ENCODE measurements around the gene SOCS4.
"Not testable (repeated sequence)": the region's sequence is repeated elsewhere in the genome, so short reads cannot be mapped to it uniquely, and the experiment has no call there.

SOCS4 gene, protein sequence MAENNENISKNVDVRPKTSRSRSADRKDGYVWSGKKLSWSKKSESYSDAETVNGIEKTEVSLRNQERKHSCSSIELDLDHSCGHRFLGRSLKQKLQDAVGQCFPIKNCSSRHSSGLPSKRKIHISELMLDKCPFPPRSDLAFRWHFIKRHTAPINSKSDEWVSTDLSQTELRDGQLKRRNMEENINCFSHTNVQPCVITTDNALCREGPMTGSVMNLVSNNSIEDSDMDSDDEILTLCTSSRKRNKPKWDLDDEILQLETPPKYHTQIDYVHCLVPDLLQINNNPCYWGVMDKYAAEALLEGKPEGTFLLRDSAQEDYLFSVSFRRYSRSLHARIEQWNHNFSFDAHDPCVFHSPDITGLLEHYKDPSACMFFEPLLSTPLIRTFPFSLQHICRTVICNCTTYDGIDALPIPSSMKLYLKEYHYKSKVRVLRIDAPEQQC

DNA sequence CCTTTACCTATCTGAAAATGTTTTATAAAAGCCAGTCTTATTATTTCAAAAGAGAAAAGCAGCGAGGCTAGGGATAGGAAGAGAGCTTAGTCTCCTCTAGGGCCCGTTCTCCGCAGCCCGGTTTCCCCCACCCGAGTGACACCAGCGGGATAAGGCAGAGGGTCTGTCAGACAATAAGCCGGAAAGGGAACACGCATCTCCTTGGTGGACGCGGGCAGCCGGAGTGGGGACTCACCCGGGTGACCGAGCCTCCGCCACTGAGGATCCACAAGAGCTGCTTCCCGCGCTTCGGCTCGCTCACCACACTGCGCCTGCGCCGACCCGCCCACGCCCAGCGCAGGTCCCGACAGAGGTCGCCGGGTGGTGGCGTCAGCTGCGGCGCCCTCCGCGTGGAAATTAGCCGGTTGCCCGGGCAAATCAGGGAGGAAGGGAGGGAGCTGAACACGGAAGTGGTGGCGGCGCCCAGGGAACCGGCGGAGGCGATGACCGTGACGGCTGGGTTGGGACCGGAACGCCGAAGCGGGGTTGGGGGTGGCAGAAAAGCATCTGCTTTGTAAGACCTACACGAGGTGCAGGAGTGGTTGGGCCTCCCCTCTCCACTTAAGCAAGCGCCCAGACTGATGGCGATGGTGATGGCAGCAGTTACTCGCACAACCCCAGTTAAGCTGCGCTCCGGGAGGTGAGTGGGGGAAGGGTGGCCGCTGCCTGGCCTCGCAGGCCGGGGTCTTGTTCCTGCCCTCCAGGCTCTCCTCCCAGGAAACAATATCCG lies at the start of gene SOCS4, which contains the start of gene WDHD1:
SOCS4 (plus strand) TSS at position 444 of the 769 bp plus-strand sequence. CDS start 15,806 bp downstream, outside the sequence.
WDHD1 (minus strand) TSS at position 307 of the 769 bp plus-strand sequence. CDS start 312 bp downstream, outside the sequence.
- peak; percentile 99 for DNase-seq

DNA sequence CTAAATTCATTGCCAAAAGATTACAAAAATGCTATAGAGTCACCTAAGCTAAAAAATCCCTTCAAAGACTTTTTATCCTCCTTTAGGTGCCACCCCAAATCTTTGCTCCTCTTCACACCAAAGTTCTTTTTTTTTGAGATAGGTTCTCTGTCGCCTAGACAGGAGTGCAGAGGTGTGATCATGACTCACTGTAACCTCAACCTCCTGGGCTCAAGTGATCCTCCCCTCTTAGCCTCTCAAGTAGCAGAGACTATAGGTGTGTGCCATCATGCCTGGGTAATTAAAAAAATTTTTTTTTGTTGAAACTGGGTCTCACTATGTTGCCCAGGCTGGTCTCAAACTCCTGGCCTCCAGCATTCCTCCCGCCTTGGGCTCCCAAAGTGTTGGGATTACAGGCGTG lies 48.0 kb upstream of the SOCS4 start:
- no peak for DNase-seq

DNA sequence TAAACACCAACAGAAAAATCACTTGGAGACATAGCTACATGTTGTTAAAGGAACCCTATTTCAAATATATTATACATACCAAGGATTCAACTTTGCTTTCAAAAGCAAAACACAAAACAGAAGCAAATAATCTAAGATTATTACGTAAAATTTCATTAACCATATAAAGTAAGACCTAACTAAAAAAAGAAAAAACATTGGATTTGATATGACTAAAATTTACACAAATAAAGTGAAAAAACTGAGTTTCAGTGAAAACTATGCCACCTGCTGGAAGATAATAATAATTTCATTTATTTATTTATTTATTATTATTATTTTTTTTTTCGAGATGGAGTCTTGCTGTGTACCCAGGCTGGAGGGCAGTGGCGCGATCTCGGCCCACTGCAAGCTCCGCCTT lies 45.3 kb upstream of the SOCS4 start:
- DNase-seq: no peak

DNA sequence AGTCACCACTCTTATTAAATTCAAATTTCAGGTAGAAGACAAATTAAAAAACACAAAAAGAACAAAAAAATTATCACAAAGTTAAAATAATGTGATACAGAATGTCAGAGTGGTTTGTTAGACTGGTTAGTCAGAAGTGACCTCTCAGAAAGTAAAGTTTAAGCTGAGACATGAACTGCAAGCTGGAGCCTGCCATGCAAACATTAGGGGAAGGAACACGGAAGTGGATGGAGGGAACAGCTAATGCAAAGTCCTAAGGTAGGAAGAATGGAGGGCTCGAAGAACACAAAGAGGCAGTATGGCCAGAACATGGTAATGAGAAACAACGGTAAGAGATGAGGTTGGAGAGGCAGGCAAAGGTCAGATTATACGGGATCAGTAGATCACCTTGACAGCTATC lies 41.9 kb upstream of the SOCS4 start:
- DNase-seq: no peak

DNA sequence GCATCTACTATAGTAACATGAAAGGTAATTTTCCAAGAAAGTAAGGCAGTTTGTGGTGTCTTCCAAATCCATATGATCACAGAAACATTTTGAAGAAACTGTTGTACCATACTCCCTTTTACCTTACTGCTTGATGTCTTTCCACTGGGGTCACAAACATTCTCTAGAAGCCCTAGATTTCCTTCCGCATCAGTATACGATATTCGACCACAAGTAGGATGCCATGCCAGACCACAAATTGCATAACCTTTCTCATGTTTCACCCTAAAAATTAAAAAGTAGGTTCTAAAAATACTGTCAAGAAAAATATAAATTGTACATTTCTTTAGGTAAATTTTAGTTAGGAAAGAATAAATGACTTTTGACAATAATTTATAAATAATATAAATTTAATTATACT lies 26.7 kb upstream of the SOCS4 start:
- no peak for DNase-seq

DNA sequence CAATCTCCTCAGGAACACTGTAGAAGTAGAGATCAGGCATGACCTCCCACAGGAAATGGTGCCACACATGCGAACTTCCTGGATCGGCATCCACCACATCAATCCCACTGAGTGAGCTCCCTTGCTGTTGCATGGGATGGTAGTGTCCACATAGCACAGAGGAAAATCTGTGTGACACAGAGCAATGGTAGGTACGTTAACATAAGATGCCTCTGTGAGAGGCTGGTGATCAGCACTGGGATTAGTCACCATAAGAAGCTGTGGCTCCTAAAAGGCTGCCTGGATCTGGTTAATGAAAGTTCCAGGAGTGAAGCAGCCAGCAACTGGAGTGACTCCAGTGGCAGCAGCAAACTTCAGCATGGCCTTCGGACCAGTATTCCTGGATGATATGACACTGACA lies 22.0 kb upstream of the SOCS4 start:
- DNase-seq: no peak

DNA sequence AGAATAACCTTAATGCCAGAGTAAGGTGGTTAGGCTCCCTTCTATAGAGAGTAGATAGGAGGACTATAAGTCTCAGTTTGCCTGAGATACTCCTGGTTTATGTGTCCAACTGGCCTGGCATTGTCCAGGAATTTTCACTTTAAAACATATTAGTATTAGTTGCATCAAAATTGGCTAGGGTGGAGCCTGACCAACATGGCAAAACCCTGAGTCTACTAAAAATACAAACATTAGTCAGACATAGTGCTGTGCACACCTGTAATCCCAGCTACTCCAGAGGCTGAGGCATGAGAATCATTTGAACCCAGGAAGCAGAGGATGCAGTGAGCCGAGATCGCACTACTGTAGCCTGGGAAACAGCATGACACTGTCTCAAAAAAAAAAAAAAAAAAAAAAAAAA lies 12.0 kb upstream of the SOCS4 start:
- no peak for DNase-seq

DNA sequence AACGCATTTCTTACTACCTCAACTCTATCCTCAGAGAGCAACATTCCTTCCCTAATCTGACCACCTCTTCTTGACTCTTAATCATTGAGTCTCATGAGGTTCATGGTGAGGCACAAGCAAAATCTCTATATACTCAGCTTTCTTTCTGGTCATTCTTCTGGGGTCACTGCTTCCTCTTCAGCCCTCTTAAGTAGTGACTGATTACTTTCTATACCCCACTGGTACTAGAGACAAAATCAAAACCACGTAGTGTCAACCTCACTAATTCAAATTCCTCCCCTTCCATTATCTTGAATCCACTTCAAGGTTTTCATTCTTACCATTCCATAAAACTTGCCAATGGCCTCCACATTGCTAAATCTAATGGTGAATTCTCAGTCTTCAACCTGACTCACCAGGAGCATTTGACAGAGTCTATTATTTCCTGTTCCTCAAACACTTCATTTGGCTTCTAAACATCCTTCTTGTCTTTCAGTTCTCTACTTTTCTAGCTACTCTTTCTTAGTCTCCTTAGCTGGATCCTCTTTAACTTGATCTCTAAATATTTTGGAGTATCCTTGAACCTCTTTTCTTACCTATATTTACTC lies 7.0 kb upstream of the SOCS4 start:
- DNase-seq: no peak

DNA sequence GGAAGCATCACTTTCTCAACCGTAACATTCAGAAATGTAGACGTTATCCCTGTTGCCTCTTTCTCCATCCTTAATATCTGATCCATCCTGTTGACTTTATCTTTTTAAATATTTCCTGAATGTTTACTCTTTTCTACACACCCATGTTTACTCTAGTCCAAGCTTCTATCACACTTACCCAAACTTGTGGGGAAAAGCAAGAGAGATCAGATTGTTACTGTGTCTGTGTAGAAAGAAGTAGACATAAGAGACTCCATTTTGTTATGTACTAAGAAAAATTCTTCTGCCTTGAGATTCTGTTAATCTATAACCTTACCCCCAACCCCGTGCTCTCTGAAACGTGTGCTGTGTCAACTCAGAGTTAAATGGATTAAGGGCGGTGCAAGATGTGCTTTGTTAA lies 2.7 kb upstream of the SOCS4 start:
- DNase-seq: not testable (repeated sequence)

DNA sequence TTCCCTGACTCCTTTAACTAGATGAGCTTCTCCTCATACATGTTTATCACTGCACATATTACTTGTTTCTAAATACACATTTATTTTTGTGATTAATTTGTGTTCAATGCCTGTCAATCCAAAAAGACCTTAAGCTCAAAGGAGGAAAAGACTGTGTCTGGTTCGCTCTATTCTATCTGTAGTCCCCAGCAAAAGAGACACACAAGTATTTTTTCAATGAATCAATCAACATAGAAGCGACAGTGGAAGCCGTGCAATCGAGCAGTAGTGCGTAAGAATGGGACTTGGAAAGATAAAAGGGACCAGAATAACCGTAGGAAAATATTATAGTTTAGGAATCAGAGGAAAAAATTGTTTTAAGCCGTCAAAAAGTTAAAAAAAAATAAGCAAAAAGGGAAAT lies 1.1 kb upstream of the SOCS4 start:
- no peak for DNase-seq

DNA sequence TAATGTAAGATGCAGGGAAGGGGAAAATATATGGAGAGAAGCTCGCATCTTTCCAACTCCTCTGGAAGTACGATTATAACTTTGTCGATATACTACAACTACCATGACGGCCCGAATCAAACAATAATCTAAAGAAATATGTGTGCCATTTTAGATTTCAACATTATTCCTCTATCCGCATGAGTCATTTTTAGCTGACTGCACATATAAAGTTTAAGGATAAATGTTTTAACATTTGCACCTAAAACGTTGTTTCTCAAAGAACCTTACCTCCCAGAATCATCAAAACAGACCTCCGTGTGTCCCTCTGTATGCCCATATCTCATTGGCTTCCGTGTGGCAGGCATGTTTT lies 619 bp upstream of the SOCS4 start:
- no peak for DNase-seq

DNA sequence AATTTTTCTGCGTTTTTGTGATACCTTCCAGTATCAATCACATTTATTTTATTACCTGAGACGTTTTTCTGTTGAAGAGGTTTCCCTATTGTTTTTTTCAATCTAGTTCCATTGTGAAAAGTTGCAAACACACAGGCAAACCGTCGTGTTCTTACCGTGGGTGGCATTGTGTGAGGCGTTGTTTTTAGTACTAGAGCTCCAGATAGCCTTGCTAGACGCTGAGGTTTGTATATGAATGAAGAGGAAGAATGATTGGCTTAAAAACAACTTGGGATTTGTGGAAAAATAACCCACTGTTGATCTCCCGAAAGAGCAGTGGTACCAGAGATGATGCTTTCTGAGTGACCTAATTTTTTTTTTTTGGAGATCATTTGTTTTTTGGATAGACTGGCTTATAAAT lies 1.0 kb downstream of the SOCS4 start:
- no peak for DNase-seq

DNA sequence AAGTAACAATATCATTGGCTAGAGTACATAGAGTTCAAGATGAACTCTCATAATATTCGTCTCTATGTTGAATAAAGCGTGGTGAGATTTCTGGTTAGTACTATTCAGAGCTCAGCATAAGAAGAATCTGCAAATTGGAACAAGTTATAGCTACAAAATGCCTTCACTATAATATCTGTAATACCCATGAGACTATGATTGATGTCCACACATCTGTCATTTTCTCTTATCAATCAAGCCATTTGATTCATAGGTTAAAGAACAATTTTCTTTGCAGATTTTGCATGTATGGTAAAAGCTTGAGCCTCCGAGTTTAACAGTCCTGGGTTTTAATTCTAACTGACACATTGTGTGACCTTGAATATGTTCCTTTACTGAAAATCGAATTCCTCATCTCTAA lies 1.4 kb downstream of the SOCS4 start:
- DNase-seq: no peak

DNA sequence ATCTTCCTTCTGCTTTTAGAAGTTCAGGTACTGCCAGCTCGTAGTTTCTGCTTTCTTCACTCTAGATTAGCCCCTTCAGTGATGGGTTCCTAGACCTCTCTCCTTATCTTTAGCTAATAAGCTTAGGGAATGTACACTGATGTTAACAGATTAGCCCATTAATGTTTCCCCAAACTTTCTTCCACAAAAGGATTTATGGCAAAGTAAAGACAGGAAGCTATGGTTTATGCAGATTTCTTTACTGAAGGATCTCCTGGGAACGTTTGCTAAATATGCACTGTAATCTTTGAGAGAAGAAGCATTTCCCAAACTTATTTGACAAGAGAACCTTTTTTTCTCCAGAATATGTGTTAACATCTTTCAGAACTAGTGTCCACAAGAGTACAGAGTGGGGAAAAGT lies 4.2 kb downstream of the SOCS4 start:
- DNase-seq: no peak

DNA sequence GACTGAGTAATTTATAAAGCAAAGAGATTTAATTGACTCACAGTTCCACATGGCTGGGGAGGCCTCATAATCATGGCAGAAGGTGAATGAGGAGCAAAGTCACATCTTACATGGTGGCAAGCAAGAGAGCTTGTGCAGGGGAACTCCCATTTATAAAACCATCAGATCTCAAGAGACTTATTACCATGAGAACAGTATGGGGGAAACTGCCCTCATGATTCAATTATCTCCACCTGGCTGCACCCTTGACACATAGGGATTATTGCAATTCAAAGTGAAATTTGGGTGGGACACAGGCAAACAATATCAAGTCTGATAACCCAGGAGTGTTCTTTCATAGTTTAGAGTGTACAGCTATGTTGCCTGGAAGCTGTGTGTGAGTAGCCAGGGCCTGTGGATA lies 11.0 kb downstream of the SOCS4 start:
- not testable (repeated sequence) for DNase-seq

DNA sequence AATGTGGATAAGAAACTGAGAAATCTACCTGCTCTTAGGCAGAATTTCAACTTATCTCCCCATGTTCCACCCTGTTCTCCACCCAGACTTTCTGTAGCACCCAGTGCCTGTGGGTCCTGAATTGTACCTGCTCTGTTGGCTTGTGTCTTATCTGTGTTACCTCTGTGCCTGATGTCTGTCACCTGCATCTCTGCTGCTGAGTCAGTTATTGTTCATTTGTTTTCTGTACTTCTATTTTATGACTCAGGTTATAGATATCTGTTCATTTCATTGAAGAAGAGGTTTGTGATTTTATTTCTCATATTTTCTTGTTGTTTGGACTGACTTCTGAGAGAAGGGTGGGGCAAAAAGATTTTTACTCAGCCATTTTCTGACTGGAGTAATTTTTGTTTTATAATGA lies 11.7 kb downstream of the SOCS4 start:
- DNase-seq: no peak

DNA sequence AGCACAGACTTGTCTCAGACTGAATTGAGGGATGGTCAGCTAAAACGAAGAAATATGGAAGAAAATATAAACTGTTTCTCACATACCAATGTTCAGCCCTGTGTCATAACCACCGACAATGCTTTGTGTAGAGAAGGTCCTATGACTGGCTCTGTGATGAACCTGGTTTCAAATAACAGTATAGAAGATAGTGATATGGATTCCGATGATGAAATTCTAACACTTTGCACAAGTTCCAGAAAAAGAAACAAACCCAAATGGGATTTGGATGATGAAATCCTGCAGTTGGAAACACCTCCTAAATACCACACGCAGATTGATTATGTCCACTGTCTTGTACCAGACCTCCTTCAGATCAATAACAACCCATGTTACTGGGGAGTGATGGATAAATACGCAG lies 16.5 kb downstream of the SOCS4 start:
- DNase-seq: no peak

DNA sequence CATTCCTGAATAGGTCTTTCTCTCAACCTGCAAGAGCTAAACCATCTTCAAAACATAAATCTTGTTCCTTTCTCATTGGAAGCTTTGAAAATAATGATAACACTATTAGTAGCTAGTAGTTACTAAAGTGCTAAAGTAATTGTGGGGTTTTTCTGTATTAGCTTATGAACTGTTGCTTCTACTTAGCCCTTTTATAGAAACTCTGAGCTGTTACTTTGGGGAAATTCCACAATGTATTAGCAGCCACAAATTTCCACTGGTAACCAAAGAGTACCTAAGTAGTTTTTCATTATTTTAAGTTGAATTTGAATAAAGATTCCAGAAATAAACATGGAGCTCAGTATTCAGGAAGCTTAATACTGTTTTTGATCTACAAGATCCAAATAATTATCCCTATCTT lies 18.1 kb downstream of the SOCS4 start:
- no peak for DNase-seq

DNA sequence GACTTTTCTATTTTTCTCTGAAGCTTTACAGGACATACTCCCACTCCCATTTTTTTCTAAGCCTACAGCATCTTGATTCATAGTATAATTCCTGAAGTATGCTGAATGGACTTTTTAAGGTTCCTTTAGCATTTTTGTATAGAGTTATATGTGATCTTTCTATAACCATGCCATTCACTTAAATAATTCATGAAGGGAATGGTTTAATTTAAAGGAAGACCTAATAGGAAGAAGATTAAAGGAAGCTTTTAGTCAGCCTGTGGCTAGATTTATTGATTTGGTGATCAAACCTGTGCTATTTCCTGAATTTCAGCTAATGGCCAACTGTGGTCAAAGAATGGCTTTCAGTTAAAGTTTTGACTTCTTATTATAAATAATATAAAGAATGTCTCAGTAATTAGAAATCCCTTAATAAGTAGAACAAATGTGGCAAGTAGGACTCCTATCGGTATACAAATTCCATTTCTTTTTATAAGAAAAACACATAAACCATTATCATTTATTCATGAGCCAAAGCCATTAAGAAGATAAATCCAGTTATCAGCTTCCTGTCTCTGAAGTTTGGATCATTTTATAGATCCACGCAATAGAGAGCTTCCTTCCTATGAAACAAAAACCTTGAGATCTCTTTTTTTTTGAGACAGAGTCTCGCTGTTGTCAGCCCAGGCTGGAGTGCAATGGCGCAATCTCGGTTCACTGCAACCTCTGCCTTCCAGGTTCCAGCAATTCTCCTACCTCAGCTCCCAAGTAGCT lies 20.4 kb downstream of the SOCS4 start:
- DNase-seq: no peak

DNA sequence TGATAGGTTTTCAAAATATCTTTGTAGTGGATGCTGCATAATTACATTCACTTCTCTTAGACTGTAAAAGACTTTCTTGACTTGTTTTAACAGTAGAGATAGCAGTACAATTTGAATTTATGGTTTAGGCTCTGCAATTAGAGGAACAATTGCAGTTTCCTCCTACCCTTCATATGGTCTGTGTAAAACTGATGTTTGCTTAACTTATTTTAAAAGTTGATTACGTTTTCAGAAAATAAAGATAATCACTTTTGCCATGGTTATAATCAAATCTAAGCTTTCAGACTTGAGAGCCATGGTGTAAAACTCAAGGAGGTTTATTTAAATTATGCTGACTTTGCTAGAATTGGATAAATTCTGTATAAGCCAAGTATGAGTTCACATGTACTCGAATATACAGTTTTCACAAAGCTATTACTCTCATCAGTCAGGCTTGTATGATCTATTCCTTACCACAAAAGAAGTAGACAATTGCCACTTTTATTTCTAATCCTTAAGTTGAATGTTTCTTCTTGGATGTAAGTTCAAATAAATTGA lies 21.9 kb downstream of the SOCS4 start:
- DNase-seq: no peak

DNA sequence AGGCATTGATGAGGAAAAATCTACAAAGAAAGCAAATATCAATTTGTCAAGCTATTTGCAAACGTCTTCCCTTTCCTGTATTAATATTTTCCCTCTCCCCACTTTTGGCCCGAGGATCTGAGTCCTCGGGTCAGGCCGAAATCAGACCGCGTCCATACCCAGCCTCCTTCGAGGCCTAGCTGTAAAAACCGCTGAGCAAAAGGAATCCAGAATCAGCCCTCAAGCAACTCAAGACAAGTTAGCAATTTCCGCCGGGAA lies 24.1 kb downstream of the SOCS4 start:
- DNase-seq: no peak

DNA sequence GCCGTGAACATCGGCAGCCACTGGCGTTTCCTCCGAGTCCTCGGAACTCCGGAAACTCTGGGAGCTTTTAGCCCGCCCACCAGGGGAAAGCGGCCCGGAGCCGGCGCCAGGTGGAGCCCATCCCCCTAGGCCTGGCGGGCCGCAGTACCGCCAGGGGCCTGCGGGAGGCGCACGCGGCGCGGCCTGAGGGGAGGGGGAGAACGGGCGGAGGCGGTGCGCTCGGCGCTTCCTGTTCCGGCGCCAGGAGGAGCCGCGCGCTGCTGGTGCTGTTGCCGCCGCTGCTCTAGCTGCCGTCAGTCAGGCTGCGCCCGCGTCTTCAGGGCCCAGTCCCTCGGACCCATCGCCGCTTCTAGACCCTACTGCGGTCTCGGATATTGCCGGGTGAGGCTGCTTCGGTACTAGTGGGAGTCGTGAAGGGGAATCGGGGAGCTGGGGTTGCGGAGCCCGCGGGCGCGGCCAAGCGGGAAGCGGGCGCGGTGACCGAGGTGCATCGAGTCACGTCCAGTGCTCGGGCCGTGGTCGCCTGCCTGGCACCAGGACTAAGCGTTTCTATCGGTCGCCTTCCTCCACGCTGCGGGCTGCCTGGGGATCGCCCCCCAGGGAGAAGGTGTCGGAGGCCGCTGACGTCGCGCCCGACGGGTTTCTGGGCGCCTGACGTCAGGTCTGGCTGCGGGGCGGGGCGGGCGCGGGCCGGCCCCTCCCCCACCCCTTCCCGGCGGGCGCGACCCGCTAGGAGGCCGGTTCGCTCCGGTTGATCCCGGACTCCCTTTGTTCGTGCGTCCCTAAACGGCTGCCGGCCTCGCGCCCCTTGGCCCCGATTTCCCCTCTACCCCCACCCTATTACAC lies 24.6 kb downstream of the SOCS4 start, which contains the start of gene MAPK1IP1L:
MAPK1IP1L (plus strand) TSS at position 225 of the 846 bp plus-strand sequence. CDS start 10,037 bp downstream, outside the sequence.
- DNase-seq: peak; percentile 89 to 91
